ENCODE results near the gene FANCC. TPM values are rescaled to one million over a fixed set of nuclear protein-coding genes. Genes with fewer than 3 reads are reported as not detected.

The FANCC gene
- total RNA-seq, 1 donor: 15.9 TPM

- TF ChIP-seq CTCF (IDR thresholded peaks at IDR 0.05; ENCODE audit: insufficient read depth, low read length): no peak
- no peak overlapping the region for H3K4me3 ChIP-seq (ENCODE audit: low read depth, low read length)
- DNase-seq (ENCODE audit: low read depth): no peak
These were observed 26.3 kb upstream of the FANCC start for GRCh38 chr9:95343725-95344287.

GRCh38 chr9:95342571-95342970, 25.1 kb upstream of the FANCC start:
- H3K4me3 ChIP-seq (ENCODE audit: low read depth, low read length): no peak overlapping the region
- TF ChIP-seq CTCF (IDR thresholded peaks at IDR 0.05; ENCODE audit: insufficient read depth, low read length): no peak
- DNase-seq (ENCODE audit: low read depth): no peak

GRCh38 chr9:95341293-95341962, 23.9 kb upstream of the FANCC start:
- peak; percentile 49 for DNase-seq (ENCODE audit: low read depth)
- TF ChIP-seq CTCF (IDR thresholded peaks at IDR 0.05; ENCODE audit: insufficient read depth, low read length): peak; percentile 48
- H3K4me3 ChIP-seq (ENCODE audit: low read depth, low read length): no peak overlapping the region

- H3K4me3 ChIP-seq (ENCODE audit: low read depth, low read length): no peak overlapping the region
- TF ChIP-seq CTCF (IDR thresholded peaks at IDR 0.05; ENCODE audit: insufficient read depth, low read length): no peak
- DNase-seq (ENCODE audit: low read depth): no peak
These were observed 20.7 kb upstream of the FANCC start for GRCh38 chr9:95338243-95338642.

- peak; percentile 20 for DNase-seq (ENCODE audit: low read depth)
- TF ChIP-seq CTCF (IDR thresholded peaks at IDR 0.05; ENCODE audit: insufficient read depth, low read length): peak; percentile 45
- no peak overlapping the region for H3K4me3 ChIP-seq (ENCODE audit: low read depth, low read length)
These were observed 18.8 kb upstream of the FANCC start for GRCh38 chr9:95336281-95336680.

- DNase-seq (ENCODE audit: low read depth): peak; percentile 70
- no peak for TF ChIP-seq CTCF (IDR thresholded peaks at IDR 0.05; ENCODE audit: insufficient read depth, low read length)
- no peak overlapping the region for H3K4me3 ChIP-seq (ENCODE audit: low read depth, low read length)
These were observed 15.9 kb upstream of the FANCC start for GRCh38 chr9:95333426-95333825.
